CD4-positive, alpha-beta T cell treated with Interleukin-17A for 4 hours (primary cell): ENCODE results near the gene CCDC73.
"Not testable (repeated sequence)": the region's sequence is repeated elsewhere in the genome, so short reads cannot be mapped to it uniquely, and the experiment has no call there.

Source experiments
- DNase-seq: peaks from one replicate; pipeline ENCODE4 v3.0.0-alpha.2; 2020; ENCODE audit warnings: mixed read lengths

The CCDC73 gene

GRCh38 chr11:32792948-32793475, 1.4 kb downstream of the CCDC73 start:
- peak; percentile 71 for DNase-seq

- no peak for DNase-seq
Measured at GRCh38 chr11:32792111-32792947, 2.1 kb downstream of the CCDC73 start.

GRCh38 chr11:32790916-32791315, 3.5 kb downstream of the CCDC73 start:
- no peak for DNase-seq

GRCh38 chr11:32786811-32787210, 7.7 kb downstream of the CCDC73 start:
- no peak for DNase-seq

GRCh38 chr11:32785262-32785661, 9.2 kb downstream of the CCDC73 start:
- DNase-seq: no peak

- DNase-seq: no peak
Measured at GRCh38 chr11:32781721-32782120, 12.7 kb downstream of the CCDC73 start.

- not testable (repeated sequence) for DNase-seq
Measured at GRCh38 chr11:32780839-32781238, 13.6 kb downstream of the CCDC73 start.

- no peak for DNase-seq
Measured at GRCh38 chr11:32779136-32779535, 15.3 kb downstream of the CCDC73 start.

GRCh38 chr11:32775908-32776307, 18.6 kb downstream of the CCDC73 start:
- no peak for DNase-seq

- DNase-seq: no peak
Measured at GRCh38 chr11:32774081-32774480, 20.4 kb downstream of the CCDC73 start.

- no peak for DNase-seq
Measured at GRCh38 chr11:32772731-32773130, 21.7 kb downstream of the CCDC73 start.

- DNase-seq: not testable (repeated sequence)
Measured at GRCh38 chr11:32761774-32762173, 32.7 kb downstream of the CCDC73 start.

- DNase-seq: no peak
Measured at GRCh38 chr11:32758291-32758690, 36.2 kb downstream of the CCDC73 start.

- not testable (repeated sequence) for DNase-seq
Measured at GRCh38 chr11:32753181-32753580, 41.3 kb downstream of the CCDC73 start.

GRCh38 chr11:32752001-32752400, 42.5 kb downstream of the CCDC73 start:
- DNase-seq: no peak

- no peak for DNase-seq
Measured at GRCh38 chr11:32751381-32751780, 43.1 kb downstream of the CCDC73 start.

- DNase-seq: no peak
Measured at GRCh38 chr11:32729976-32730375, 64.5 kb downstream of the CCDC73 start.

GRCh38 chr11:32723332-32723731, 71.1 kb downstream of the CCDC73 start:
- DNase-seq: no peak

- no peak for DNase-seq
Measured at GRCh38 chr11:32722255-32722654, 72.2 kb downstream of the CCDC73 start.

- no peak for DNase-seq
Measured at GRCh38 chr11:32713496-32713895, 81.0 kb downstream of the CCDC73 start.

GRCh38 chr11:32708978-32709377, 85.5 kb downstream of the CCDC73 start:
- DNase-seq: not testable (repeated sequence)

GRCh38 chr11:32706985-32707741, 87.3 kb downstream of the CCDC73 start:
- no peak for DNase-seq

- DNase-seq: no peak
Measured at GRCh38 chr11:32705309-32706033, 89.0 kb downstream of the CCDC73 start.
